ENCODE data around the gene ZNF546.

- TF ChIP-seq POLR2A (IDR thresholded peaks at IDR 0.05): no peak
- TF ChIP-seq, protein P1, sequence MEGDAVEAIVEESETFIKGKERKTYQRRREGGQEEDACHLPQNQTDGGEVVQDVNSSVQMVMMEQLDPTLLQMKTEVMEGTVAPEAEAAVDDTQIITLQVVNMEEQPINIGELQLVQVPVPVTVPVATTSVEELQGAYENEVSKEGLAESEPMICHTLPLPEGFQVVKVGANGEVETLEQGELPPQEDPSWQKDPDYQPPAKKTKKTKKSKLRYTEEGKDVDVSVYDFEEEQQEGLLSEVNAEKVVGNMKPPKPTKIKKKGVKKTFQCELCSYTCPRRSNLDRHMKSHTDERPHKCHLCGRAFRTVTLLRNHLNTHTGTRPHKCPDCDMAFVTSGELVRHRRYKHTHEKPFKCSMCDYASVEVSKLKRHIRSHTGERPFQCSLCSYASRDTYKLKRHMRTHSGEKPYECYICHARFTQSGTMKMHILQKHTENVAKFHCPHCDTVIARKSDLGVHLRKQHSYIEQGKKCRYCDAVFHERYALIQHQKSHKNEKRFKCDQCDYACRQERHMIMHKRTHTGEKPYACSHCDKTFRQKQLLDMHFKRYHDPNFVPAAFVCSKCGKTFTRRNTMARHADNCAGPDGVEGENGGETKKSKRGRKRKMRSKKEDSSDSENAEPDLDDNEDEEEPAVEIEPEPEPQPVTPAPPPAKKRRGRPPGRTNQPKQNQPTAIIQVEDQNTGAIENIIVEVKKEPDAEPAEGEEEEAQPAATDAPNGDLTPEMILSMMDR (IDR thresholded peaks at IDR 0.05): no peak
These were observed 59.6 kb downstream of the ZNF546 start for GRCh38 chr19:40056505-40056904.

Data from vagina (tissue), 2 donors.